GM11168 (cell line): ENCODE measurements around the gene PLEKHH3.
"Not testable (repeated sequence)": the region's sequence is repeated elsewhere in the genome, so short reads cannot be mapped to it uniquely, and the experiment has no call there.

Source experiments
- in situ Hi-C: fragments of 300-500 bp; cut with MboI; formaldehyde crosslinking; loops from one replicate; pipeline ENCODE4 v1.12.0; 2022; ENCODE audit warnings: low sequenced_read_pairs; ENCODE audit not compliant: unreplicated experiment

PLEKHH3 gene

GRCh38 chr17:42640121-42640520 lies 36.7 kb downstream of the PLEKHH3 start:
- in situ Hi-C loops: no loop called here

GRCh38 chr17:42639525-42640113 lies 37.2 kb downstream of the PLEKHH3 start:
- in situ Hi-C loops: no loop called here

DNA sequence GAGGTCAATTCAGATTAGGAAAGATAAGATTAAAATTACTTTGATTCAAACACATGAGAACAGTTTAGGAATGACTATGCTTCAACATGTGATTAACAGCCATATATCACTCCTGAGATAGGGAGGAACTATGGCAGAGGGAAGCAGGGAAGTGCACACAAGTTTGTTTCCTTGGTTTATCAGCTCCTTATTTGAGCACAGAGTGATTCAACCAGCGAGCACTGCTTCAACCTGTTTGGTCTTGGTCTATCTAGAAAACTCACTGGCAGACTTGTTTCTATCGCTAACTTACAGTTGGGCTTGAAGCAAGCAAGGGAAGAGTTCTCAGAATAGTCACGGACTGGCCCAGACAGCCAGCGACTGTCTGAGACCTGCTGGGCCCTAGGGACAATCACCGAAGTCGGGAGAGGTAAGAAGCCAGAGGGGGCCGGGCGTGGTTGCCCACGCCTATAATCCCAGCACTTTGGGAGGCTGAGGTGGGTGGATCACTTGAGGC lies 43.8 kb downstream of the PLEKHH3 start:
- in situ Hi-C loops: no loop called here

GRCh38 chr17:42629411-42630009 lies 47.3 kb downstream of the PLEKHH3 start:
- in situ Hi-C loops: no loop called here

DNA sequence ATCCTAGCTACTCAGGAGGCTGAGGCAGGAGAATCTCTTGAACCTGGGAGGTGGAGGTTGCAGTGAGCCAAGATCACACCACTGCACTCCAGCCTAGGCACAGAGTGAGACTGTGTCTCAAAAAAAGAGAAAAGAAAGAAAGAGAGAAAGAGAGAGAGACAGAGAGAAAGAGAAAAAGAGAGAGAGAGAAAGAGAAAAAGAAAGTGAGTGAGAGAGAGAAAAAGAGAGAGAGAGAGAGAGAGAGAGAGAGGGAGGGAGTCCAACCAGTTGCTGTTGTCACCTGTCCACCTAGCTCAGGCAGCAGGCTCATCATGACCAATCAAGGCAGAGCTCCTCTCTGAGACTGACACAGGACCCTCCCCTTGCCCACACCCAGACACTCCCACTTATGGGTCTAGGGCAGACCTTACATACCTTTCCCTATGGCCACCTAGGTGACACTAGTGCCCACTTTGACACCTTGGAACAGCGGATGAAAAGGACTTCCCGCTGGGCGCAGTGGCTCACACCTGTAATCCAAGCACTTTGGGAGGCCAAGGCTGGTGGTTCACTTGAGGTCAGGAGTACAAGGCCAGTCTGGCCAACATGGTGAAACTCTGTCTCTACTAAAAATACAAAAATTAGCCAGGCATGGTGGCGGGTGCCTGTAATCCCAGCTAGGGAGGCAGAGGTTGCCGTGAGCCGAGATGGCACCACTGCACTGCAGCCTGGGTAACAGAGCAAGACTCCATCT lies 49.6 kb downstream of the PLEKHH3 start:
- in situ Hi-C loops: not testable (repeated sequence)

GRCh38 chr17:42623732-42624596 lies 52.8 kb downstream of the PLEKHH3 start:
- in situ Hi-C loops: no loop called here

DNA sequence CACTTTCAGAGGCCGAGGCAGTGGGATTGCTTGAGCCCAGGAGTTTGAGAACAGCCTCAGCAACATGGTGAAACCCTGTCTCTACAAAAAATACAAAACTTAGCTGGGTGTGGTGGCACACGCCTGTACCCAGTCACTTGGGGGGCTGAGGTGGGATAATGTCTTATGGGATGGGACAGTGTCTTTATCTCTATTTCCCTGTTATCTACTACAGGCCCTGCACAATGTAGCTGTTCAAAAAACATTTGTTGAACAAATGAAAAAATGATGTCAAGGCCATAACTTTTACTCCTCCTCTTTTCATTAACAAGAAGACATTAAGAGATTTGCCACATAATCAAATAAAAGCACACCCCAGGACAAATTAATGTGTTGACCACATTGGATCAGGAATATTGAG lies 53.5 kb downstream of the PLEKHH3 start:
- in situ Hi-C loops: no loop called here

DNA sequence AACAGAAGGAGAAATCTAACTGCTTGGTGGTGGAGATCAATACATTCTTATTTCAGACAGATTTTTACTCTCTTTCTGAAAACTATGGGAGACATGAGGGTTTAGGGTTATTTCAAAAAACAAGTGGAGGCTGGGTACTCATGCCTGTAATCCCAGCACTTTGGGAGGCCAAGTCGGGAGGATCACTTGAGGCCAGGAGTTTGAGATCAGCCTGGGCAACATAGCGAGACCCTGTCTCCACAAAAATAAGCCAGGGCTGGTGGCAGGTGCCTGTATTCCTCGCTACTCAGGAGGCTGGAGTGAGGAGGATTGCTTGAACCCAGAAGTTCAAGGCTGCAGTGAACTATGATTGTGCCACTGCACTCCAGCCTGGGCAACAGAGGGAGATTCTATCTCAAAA lies 54.8 kb downstream of the PLEKHH3 start:
- in situ Hi-C loops: not testable (repeated sequence)

GRCh38 chr17:42618442-42619150 lies 58.2 kb downstream of the PLEKHH3 start:
- in situ Hi-C loops: no loop called here

DNA sequence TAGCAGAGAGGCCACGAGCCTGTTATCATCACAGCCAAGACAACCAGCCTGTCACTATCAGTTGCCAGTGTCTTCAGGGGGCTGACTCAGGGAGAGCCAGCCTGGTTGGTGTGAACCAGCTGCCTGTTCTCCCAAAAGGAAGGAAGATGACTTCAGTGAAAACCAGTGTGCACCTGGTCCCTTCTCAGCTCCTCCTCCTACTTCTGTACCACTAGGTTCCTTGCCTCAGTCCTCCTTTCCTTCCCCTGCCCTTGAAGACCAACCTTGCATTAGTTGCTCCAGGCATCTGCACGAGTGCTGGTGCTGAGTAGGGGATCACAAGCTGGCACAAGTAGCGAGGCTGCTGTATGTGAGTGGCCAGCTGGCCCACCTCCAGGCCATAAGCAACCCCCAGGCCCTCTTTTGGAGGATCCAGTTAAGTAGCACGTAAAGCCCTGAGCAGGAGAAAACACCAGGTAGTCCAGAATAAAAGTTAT lies 58.8 kb downstream of the PLEKHH3 start:
- in situ Hi-C loops: no loop called here
